HG03095 (cell line): ENCODE data around the gene ATP6V1G1.
"Not testable (repeated sequence)": the region's sequence is repeated elsewhere in the genome, so short reads cannot be mapped to it uniquely, and the experiment has no call there.

ENCODE experiments used
- ATAC-seq: cut with Tn5 transposase; IDR thresholded peaks from one replicate; pipeline ENCODE4 v1.9.1; 2021; ENCODE audit warnings: moderate library complexity; ENCODE audit not compliant: unreplicated experiment

Gene ATP6V1G1

DNA sequence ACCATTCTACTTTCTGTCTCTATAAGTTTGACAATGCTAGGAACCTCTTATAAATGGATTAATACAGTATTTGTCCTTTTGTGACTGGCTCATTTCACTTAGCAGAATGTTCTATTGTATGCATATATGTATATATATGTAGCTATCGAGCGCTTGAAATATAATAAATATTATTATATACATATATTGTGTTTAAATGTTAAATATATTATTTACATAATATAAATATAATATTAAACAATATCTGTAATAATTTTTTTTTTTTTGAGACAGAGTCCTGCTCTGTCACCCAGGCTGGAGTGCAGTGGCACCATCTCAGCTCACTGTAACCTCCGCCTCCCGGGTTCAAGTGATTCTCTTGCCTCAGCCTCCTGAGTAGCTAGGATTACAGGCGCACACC lies 9.4 kb upstream of the ATP6V1G1 start:
- not testable (repeated sequence) for ATAC-seq

DNA sequence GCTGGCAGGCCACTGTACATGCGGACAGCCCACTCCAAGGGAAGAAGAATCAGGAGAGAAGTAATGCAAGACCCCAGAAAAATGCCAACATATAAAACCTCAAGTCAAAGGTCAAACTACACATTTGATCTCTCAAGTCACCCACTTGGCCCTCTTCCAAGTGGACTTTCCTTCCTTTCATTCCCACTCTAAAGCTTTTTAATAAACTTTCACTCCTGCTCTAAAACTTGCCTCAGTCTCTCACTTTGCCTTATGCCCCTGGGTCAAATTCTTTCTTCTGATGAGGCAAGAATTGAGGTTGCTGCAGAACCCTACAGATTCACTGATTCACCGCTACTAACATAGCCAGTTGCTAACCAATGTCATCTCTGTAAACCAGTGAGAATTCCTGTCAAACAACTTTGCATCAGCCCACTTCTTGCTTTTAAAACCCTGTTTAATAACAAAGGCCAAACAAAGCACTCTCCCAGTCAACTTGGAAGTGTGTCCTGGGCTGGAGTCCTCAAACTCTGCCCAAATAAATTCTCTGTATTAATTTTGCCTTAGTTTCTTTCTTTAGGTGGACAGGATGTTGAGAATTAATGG lies 6.9 kb upstream of the ATP6V1G1 start:
- ATAC-seq: no peak

DNA sequence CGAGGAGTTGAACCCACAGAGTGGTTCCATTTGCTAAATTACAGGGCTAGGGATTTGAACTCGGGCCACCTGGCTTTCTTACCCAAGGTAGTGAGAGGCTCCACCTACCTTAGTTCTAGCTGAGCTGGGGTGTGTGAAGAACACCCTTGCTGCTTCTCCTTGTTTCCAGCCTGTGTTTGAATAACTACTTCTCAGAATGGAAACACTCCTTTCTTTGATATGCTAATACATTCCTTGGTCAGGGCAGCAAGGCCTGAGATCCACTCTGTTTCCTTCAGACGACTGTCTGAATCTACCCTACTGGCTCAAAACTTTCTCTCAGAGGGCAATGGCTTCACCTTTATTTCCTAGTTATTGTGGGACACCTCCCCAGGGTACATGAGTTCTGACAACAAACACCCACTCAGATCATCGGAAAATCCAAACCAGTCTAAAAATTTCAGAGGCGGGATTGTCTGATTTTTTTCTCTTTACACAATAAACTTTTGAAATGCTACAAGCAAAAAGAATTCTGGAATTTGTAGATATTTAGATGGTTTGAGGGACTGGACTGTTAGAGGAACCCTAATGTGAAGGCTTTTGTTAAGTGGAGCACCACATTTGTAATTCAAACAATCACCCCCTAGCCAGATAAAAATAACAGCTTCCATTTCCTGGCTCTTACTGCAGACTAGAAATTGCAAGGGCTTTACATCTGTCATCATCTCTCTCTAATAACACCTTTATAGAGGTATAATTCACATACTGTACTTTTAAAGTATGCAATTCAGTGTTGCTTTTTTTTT lies 4.0 kb upstream of the ATP6V1G1 start:
- no peak for ATAC-seq

- ATAC-seq: no peak
Observed at GRCh38 chr9:114588210-114588609, 641 bp downstream of the ATP6V1G1 start.

DNA sequence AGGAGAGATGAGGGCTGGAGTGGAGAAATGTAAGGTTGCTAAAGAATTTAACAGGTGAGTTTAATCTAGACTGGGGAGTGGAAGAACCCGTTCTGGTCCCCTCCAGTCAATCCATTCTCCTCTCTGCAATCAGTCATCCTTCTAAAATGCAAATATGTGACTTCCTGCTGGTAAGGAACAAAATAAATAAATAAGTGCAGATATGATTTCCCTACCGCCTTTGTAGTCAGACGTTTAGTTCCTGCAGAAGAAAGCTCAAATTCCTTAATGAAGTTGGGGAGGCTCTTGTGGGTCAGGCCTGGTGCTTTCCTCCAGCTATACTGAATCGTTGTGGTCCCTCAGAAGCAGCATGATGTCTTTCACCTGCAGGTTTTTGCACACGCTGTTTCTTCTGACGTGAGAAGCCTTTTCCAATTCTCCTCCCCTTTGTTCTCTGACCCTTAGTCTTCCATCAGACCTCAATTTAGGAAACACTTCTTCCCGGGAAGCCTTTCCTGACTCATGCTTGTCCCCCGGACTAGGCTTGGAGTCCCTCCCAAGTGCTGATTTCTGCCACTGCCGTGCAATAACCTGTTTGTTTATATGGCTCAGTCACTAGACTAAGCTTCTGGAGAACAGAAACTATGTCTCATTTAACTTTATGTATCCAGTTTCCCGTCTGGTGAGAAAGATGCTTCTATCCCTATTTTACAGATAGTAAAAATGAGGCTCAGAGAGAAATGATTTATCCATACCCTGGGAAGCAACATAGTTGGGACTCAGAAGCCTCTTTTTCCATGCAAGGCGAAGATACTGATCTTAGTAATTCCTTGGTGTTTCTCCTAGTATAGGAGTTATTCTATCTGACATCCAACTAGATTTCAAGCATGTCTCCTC lies 1.3 kb downstream of the ATP6V1G1 start:
- ATAC-seq: no peak

DNA sequence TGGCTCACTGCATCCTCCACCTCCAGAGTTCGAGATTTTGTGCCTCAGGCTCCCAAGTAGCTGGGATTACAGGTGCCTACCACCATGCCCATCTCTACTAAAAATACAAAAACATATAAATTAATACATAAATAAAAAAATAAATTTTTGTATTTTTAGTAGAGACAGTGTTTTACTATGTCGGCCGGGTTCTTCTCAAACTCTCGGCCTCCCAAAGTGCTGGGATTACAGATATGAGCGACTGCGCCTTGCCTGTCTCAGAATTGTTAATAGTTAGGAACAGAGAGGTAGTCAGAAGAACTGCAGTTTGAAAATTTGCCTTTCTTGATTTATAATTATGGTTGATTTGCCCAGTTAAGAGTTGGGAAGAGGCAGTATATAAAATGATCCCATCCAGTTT lies 2.8 kb downstream of the ATP6V1G1 start:
- no peak for ATAC-seq

DNA sequence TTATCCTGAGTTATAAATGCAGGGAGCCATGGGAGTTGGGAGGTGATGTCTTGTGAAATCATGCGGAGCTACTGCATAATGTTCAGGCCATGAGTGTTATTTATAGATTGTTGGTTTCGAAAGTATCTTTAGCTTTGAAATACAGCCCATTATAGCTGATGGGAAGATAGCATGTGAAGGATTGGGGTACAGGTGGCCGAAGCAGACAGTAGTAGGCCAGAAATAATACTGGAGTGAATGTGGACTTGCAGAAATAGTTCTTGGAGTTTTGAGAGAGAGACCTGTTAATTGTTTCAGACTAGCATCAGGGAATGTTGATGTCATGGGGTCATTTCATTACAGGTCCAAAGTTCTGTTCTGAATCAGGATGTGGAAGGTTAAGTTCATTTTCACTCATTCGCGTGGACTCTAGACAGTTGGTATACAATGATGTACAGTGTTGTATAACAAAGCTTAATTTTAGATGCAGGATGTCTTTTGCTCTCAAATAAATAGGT lies 3.8 kb downstream of the ATP6V1G1 start:
- no peak for ATAC-seq

DNA sequence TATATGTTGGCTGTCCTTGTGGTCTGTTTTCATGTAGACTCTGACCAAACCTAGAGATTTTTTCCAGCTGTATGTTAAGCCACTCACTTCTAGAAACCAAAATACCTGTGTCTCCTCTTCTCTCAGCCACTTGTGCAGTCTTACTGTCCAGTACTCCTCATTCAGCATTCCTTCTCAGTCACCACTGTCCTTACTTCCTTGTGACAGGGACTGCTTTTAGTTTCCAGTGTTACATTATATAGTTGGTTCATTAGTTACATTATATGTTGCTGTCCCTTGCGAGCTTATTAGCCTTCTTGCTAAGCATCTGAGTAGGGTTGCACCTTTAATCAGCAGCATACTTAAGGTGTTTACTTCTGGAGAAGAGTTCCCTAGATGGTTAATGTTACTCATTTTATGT lies 4.3 kb downstream of the ATP6V1G1 start:
- ATAC-seq: no peak

GRCh38 chr9:114592356-114592755 lies 4.8 kb downstream of the ATP6V1G1 start:
- no peak for ATAC-seq

DNA sequence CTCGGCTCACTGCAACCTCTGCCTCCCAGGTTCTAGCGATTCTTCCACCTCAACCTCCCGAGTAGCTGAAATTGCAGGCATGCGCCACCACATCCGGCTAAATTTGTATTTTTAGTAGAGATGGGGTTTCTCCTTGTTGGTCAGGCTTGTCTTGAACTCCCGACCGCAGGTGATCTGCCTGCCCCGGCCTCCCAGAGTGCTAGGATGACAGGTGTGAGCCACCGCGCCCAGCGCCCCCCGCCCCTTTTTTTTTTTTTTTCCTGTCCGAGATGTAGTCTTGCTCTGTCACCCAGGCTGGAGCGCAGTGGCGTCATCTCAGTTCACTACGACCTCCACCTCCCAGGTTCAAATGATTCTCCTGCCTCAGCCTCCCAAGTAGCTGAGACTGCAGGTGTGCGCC lies 6.6 kb downstream of the ATP6V1G1 start:
- no peak for ATAC-seq

- not testable (repeated sequence) for ATAC-seq
Observed at GRCh38 chr9:114600502-114601248, 13.1 kb downstream of the ATP6V1G1 start.

GRCh38 chr9:114601787-114602186 lies 14.2 kb downstream of the ATP6V1G1 start:
- not testable (repeated sequence) for ATAC-seq

DNA sequence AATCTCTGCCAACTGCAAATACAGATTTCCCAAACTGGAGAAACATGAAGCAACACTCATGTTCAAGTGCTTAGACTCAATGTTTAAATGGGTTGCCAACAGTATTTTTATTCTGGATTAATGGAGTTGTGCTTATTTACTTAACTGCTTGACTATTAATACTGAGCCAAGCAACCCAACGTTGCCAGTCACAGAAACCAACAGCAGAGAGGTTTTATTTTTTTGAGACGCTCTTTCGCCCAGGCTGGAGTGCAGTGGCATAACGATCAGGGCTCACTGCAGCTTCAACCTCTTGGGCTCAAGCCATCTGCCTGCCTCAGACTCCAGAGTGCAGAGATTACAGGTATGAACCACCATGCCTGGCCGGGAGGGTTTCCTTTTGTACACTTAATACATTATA lies 15.1 kb downstream of the ATP6V1G1 start:
- no peak for ATAC-seq

DNA sequence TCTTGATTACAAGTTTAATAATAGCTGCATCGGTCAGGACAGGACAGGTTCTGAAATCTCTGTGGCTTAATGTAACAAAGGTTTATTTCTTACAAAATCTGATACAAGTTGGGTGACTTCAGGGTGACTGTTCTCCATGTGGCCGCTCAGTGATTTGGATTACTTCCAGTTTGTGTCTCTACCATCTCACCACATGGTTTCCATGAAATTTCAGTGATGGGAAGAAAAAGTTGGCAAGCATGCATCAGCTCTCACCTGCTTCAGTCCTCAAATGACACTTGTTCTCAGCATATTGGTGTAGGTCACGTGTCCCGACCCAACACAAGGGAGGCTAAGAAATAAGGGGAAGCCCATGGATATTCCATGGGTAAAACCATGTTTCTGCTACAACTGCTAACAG lies 15.7 kb downstream of the ATP6V1G1 start:
- ATAC-seq: no peak

- no peak for ATAC-seq
Observed at GRCh38 chr9:114604989-114605388, 17.4 kb downstream of the ATP6V1G1 start.

- ATAC-seq: no peak
Observed at GRCh38 chr9:114606068-114606467, 18.5 kb downstream of the ATP6V1G1 start.

DNA sequence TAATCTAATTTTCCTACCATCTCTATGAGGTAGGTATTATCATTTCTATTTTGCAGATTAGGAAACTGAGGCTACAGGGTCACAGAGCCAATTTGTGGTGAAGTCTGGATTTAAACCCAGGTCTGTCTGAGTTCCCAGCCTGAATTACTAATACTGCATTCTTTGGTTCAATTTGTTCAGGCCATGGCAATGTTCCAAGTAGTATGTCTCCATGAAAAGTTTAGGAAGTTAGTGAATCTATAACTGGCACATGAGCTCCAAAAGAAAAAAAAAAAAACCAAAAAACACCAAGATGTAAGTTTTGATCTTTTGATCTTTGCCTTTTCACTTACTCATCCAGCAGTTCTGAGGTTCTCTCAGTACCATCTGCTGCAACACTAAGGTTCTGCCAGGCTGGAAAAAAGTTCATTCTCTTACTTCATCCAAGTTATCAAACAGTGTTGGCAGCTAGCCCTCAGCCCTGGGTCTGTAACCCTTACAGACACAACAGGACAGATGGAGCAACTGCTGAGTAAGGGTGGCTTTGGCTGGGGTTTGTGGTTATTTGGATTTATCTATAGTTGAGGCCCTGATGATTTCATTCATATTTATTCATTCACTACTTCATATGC lies 19.1 kb downstream of the ATP6V1G1 start:
- no peak for ATAC-seq

DNA sequence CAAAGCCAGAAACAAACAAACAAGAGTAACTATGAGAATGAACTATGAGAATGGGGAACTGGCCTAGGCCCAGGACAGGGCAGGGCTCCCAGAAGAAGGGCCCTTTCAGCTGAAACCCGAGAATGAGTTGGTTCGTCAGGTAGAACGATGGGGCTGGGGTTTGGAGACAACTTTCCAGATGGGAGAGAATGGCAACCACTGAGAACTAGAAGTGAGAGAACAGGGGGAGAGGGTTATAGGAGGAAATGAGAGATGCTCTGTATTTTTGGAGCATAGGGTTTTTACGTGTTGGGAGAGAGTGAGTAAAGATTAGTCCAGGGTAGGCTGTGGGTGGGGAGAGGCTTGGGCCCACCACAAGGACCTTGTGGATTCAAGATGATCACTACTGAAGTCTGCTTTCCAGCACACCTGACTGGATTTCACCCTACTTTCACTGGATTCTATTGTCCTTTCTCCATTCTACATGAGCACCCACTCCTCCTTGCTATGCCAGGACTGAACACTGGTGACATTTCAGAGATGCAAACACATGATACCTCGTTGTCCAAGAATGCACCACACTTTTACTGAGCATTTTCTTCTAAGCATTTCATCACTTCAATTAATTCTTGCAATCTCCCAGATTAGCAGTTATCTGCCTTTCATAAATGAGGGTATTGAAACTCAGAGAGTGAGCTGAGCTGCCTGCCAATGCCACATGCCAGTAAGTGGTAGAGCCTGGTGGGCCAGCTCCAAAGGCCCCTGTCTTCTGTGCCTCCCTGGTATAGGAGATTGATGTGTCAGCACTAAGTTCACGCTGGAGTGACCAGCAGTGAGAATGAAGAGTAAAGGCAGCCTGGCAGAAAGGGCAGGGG lies 20.3 kb downstream of the ATP6V1G1 start:
- peak; percentile 48 for ATAC-seq

- no peak for ATAC-seq
Observed at GRCh38 chr9:114608525-114608796, 20.9 kb downstream of the ATP6V1G1 start.
